Measurements from ENCODE around the gene GLI2. TPM values are rescaled to one million over a fixed set of nuclear protein-coding genes. Genes with fewer than 3 reads are reported as not detected.

The GLI2 gene
- 10 to 100 TPM; 10.1 to 17.0 (median 11.5) TPM for polyA plus RNA-seq (ENCODE audit: insufficient read length in 4 of 4)

- peak in 2 of 4 donors; percentile 65 to 69 for DNase-seq (ENCODE audit: low read depth in 4 of 4, low spot score in 2 of 4)
These were observed at the start of gene GLI2 for GRCh38 chr2:120735746-120736170. GLI2 (plus strand) TSS chr2:120735868; CDS start chr2:120797321, 61,453 bp downstream.

- DNase-seq (ENCODE audit: low read depth in 4 of 4, low spot score in 2 of 4): no peak
These were observed 49.7 kb upstream of the GLI2 start for GRCh38 chr2:120685974-120686297.

GRCh38 chr2:120686511-120687168 lies 49.0 kb upstream of the GLI2 start:
- no peak for DNase-seq (ENCODE audit: low read depth in 4 of 4, low spot score in 2 of 4)

- no peak for DNase-seq (ENCODE audit: low read depth in 4 of 4, low spot score in 2 of 4)
These were observed 48.5 kb upstream of the GLI2 start for GRCh38 chr2:120687210-120687609.

GRCh38 chr2:120690521-120690920 lies 45.1 kb upstream of the GLI2 start:
- DNase-seq (ENCODE audit: low read depth in 4 of 4, low spot score in 2 of 4): no peak

DNA sequence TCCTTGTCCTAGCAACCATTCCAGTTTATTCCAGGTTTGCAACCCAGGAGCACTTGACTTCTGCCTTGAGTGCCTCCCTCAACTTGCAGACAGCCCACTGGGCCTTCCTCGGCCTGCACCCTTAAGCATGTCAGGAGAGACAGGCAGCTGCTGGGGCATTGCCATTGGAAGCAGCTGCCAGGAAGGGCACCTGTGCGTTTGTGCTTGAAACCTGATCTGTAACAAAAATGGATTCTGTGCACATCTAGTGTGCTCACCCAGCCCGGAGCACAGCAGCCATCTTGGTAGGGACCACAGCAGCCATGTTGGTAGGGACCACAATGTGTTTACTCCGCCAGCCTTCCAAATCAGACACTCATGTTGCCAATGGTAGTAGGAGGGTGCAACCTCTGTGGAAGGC lies 44.3 kb upstream of the GLI2 start:
- no peak for DNase-seq (ENCODE audit: low read depth in 4 of 4, low spot score in 2 of 4)

- DNase-seq (ENCODE audit: low read depth in 4 of 4, low spot score in 2 of 4): no peak
These were observed 43.0 kb upstream of the GLI2 start for GRCh38 chr2:120692691-120693090.

DNA sequence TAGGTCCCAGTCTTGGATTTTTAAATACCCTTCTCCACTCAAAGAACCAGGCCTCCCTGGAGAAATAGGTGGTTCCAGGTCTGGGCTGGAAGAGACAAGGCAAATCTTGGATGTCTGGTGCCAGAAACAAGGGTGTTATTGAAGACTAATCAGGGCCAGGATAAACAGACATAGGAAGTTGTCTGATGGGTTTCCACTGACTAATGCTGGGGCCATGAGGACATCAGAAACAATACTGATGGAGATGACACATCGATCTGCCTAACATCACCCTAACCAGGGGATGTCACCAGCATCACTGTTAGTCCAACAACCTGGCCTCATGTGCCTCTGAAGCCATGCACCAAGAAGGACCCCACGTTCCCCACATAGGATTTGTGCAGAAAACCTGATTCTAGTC lies 42.5 kb upstream of the GLI2 start:
- no peak for DNase-seq (ENCODE audit: low read depth in 4 of 4, low spot score in 2 of 4)

GRCh38 chr2:120694034-120694433 lies 41.6 kb upstream of the GLI2 start:
- DNase-seq (ENCODE audit: low read depth in 4 of 4, low spot score in 2 of 4): no peak

DNA sequence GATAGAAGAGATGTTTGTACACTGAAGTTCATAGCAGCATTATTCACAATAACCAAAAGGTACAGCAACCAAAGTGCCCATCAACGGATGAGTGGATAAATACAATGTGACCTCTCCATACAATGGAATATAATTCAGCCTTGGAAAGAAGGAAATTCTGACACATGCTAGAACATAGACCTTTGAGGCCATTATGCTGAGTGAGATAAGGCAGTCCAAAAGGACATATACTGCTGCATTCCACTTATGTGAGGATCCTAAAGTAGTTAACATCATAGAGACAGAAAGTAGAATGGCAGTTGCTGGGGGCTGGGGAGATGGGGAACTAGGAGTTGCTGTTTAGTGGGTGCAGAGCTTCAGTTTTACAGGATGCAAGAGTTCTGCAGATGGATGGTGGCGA lies 38.2 kb upstream of the GLI2 start:
- DNase-seq (ENCODE audit: low read depth in 4 of 4, low spot score in 2 of 4): no peak

DNA sequence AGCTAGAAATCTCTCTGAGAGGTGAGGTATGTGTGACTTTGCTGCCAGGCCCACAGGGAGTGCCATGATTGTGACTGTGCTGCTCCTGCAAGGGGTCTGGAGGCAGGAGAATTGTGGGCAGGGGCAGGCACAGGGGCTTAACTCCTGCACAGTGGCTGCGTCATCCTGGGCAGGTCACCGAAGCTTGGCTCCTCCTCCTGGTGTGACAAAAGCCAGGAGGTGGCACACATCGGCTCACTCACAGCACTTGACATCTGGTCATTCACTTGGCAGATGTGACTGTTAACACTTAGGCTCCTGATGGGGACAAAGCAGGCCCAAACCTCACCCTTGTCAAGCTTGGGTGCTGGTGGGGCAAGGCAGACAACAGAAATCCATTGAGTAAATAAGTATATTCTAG lies 36.4 kb upstream of the GLI2 start:
- DNase-seq (ENCODE audit: low read depth in 4 of 4, low spot score in 2 of 4): no peak

DNA sequence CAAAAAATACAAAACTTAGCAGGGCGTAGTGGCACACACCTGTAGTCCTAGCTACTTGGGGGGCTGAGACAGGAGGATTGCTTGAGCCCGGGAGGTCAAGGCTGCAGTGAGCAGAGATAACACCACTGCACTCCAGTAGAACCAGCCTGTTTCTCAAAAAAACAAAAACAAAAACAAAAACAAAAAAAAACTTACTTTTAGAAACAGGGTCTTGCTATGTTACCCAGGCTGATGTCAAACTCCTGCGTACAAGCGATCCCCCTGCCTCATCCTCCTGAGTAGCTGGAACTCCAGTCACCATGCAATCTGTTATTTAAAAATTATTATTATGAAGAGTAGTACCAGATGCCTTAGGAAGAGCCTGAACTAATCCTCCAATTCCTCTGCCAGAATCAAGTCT lies 35.0 kb upstream of the GLI2 start:
- no peak for DNase-seq (ENCODE audit: low read depth in 4 of 4, low spot score in 2 of 4)

GRCh38 chr2:120701096-120701495 lies 34.6 kb upstream of the GLI2 start:
- DNase-seq (ENCODE audit: low read depth in 4 of 4, low spot score in 2 of 4): no peak

DNA sequence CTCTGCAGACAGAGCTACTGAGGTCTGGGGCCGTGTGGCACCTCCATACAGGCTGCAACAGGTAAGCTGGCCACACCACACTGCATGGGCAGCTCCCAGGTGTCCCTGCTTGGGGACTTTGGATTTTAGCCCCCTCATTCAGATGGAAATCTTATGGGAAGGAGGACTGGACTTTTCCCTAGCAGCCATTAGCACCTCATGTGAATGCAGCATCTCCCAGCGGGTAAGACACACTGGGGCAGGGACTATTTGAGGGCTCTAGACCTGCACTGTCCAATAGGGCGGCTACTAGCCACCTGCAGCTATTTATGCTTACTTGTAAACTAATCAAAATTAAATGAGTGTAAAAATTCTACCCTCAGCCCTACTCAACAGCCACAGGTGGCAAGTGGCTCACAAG lies 34.2 kb upstream of the GLI2 start:
- DNase-seq (ENCODE audit: low read depth in 4 of 4, low spot score in 2 of 4): no peak

- DNase-seq (ENCODE audit: low read depth in 4 of 4, low spot score in 2 of 4): no peak
These were observed 33.6 kb upstream of the GLI2 start for GRCh38 chr2:120702061-120702460.

DNA sequence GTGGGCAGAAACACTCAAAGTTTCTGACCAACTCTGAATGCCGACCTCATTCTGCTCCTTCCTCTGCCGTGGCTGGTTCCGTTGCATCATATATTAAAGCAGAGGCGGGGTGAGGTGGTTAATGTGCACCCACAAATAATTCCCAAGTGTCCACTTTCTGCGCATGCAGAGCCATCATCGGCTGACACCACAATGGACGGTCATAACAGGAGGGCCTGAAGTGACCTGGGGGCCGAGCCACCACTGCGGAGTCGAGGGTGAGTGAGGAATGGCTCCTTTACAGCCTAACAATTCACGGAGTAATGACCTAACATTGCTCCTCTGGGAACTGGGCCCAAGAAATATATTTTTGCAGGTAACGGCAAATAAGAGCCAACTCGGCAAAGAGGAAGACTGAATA lies 32.9 kb upstream of the GLI2 start:
- no peak for DNase-seq (ENCODE audit: low read depth in 4 of 4, low spot score in 2 of 4)

GRCh38 chr2:120703330-120703994 lies 32.2 kb upstream of the GLI2 start:
- no peak for DNase-seq (ENCODE audit: low read depth in 4 of 4, low spot score in 2 of 4)

- no peak for DNase-seq (ENCODE audit: low read depth in 4 of 4, low spot score in 2 of 4)
These were observed 31.0 kb upstream of the GLI2 start for GRCh38 chr2:120704696-120705095.

GRCh38 chr2:120707816-120708215 lies 27.9 kb upstream of the GLI2 start:
- DNase-seq (ENCODE audit: low read depth in 4 of 4, low spot score in 2 of 4): no peak

- DNase-seq (ENCODE audit: low read depth in 4 of 4, low spot score in 2 of 4): no peak
These were observed 26.6 kb upstream of the GLI2 start for GRCh38 chr2:120708944-120709607.

DNA sequence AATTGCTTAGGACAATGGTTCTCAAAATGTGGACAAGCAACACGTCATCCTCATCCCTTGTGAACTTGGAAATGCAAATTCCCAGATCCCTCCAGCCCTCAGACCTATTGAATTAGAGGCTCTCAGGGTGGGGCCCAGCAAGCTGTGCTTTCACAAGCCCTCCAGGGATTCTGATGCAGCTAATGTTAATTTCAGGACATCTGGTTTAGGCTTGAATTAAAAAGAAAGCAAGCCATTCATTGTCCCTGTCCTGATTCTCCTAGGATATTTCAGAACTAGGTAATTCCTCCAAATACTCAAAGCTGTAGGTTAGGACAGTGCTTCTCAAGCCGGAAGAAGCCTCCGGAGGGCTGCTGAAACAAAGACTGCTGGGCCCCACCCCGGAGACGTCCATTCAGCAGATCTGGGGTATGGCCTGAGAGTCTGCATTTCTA lies 26.0 kb upstream of the GLI2 start:
- no peak for DNase-seq (ENCODE audit: low read depth in 4 of 4, low spot score in 2 of 4)

GRCh38 chr2:120710256-120710655 lies 25.4 kb upstream of the GLI2 start:
- DNase-seq (ENCODE audit: low read depth in 4 of 4, low spot score in 2 of 4): no peak

Data from left renal cortex interstitium (tissue), 4 donors.